IPS-NIHi7 (cell line): ENCODE data around the gene NFE2L3.
"Not testable (repeated sequence)": the region's sequence is repeated elsewhere in the genome, so short reads cannot be mapped to it uniquely, and the experiment has no call there.

ENCODE experiments used
- DNase-seq: peaks from one replicate; pipeline ENCODE4 v3.0.0; 2012; ENCODE audit warnings: mixed read lengths; ENCODE audit errors: extremely low spot score

Gene NFE2L3, protein sequence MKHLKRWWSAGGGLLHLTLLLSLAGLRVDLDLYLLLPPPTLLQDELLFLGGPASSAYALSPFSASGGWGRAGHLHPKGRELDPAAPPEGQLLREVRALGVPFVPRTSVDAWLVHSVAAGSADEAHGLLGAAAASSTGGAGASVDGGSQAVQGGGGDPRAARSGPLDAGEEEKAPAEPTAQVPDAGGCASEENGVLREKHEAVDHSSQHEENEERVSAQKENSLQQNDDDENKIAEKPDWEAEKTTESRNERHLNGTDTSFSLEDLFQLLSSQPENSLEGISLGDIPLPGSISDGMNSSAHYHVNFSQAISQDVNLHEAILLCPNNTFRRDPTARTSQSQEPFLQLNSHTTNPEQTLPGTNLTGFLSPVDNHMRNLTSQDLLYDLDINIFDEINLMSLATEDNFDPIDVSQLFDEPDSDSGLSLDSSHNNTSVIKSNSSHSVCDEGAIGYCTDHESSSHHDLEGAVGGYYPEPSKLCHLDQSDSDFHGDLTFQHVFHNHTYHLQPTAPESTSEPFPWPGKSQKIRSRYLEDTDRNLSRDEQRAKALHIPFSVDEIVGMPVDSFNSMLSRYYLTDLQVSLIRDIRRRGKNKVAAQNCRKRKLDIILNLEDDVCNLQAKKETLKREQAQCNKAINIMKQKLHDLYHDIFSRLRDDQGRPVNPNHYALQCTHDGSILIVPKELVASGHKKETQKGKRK

GRCh38 chr7:26151953-26152781, at the start of gene NFE2L3:
Gene NFE2L3 (plus strand): TSS chr7:26152198. CDS start chr7:26152499, 301 bp downstream.
- DNase-seq, result peak; percentile 89

- no peak for DNase-seq
Measured at GRCh38 chr7:26103596-26103995, 48.4 kb upstream of the NFE2L3 start.

GRCh38 chr7:26105236-26105635, 46.8 kb upstream of the NFE2L3 start:
- DNase-seq, result no peak

- DNase-seq, result no peak
Measured at GRCh38 chr7:26105931-26106330, 46.1 kb upstream of the NFE2L3 start.

GRCh38 chr7:26112203-26112740, 39.7 kb upstream of the NFE2L3 start:
- DNase-seq, result no peak

DNA sequence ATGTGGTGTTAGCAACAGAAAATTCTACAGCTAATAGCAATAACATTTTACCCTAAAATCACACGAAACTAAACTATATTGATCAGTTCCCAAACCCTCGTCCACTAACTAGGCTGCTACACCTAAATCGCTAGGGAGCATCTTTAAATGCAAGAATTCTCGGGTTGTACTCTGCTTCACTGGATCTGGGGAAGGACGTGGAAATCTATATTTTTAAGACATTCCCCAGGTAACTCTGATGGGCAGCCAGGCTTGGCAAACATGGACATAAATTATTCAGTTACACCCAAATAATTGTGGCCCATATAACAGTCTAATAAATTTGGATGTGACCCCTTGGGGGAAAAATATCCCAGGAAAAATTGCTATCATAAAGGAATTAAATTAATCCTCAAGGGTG, 36.3 kb upstream of the NFE2L3 start:
- DNase-seq, result no peak

DNA sequence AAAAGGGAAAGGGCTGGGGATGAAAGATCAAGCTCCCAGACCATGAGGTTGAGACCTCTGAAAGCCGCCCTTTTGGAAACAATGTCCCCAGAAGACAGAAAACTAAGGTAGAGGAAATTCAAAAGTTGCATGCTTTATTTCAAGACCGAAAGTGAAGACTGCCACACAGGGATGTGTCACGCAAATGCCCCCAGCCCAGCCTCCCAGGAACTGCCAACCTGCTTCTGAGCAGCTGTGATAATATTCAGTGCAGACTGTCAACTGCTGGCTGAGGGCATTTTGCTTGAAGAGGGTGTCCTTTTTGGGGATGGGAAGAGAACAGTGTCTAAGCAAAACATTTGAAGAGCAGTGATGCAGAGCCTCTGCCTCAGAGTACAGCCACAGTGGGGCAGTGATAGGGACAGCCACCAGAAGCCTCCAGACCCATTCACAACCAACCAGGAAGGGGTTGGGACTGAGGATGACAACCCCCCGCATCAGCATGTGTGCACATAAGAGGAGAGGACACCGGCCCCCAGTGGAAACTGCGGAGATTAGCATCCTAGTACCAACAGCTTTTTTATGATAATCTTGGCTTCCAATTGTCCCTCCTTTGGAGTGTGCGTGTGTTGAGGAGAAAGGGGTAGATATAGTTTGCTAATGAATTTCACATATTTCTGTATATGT, 34.7 kb upstream of the NFE2L3 start:
- DNase-seq, result peak; percentile 43

GRCh38 chr7:26117970-26118369, 34.0 kb upstream of the NFE2L3 start:
- DNase-seq, result no peak

DNA sequence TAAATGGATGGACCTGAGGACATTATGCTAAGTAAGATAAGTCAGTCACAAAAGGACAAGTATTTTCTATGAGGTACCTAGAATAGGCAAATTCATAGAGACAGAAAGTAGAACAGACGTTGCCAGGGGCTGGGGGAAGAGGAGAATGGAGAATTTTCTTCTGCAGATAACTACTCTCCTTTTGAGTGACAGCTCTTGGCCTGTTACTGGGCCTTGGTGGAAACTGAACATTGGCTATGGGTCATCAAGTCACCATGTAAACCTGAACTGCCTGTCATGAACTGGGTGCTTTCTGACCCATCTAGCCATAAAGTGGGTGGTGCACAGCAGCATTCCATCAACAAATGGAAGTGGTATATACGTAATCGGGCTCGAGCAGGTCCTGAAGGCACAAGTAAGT, 29.3 kb upstream of the NFE2L3 start:
- DNase-seq, result no peak

DNA sequence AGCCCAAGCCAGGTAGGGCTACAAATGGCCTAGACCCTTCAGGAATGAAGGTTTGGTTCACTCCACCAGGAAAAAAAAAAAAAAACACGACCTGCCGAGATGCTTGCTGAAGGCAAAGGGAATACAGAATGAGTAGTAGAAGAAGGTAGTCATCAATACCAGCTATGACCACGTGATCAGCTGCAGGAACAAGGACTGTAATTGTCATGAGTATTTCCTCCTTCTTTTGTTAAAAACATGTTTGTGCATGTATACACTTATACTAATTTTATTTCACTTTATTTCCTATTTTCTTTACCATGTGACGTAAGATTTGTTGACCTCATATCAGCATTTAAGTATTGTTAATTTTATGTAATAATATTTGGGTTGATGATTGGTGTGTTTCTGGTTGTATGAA, 27.2 kb upstream of the NFE2L3 start:
- not testable (repeated sequence) for DNase-seq

- no peak for DNase-seq
Measured at GRCh38 chr7:26127411-26127810, 24.6 kb upstream of the NFE2L3 start.

DNA sequence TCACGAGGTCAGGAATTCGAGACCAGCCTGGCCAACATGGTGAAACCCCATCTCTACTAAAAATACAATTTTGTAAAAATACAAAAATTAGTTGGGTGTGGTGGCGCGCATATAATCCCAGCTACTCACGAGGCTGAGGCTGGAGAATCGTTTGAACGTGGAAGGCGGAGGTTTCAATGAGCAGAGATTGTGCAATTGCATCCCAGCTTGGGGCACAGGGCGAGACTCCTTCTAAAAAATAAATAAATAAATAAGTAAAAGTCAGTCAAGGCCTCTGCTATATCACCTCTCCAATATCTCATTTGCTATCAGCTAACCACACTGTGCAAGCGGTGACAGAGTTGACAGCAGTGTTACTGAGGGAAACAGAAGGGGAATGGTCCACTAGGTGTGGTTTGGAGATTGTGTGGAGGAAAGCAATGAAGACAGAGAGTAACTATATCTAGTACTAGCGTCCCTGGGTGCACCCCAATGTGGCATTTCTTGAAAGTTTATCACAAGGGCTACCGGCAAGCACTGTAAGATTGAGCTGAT, 20.9 kb upstream of the NFE2L3 start:
- no peak for DNase-seq

DNA sequence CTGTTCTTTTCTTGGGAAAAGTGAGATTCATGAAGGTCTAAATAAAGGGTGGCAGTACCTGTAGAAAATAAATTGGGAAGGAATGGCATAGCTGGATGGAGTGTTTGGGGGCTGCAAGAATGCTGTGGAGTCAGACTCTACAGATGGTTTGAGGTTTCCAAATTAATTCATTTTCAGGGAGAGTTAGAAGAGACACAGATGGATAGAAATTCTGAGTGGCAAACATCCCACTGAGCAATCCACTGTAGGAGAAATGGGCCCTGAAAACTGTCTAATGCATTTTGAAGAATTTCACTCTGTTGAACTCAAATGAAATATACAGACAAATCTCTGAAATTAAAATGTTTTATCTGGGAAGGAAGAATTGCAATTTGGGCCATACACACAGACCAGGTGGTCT, 16.9 kb upstream of the NFE2L3 start:
- no peak for DNase-seq

DNA sequence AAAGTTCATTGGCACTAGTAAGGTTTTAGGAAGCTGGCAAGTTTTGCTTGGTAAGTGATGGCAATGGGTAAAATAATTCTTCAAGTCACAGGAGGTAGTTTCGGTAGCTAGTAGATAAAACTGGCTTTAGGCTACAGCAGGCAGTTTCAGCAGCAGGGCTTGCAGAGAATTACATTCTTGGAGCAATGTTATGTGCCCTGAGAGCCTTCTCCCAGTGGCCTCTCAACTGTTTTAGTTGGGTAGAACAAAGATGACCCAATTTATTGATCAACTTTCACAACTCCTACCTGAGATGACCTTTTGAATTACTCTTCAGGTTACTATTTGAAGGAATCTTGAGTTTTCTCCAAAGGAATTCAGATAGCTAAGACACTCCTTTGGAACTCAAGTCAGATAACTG, 16.4 kb upstream of the NFE2L3 start:
- no peak for DNase-seq

GRCh38 chr7:26136831-26137230, 15.2 kb upstream of the NFE2L3 start:
- DNase-seq, result no peak

DNA sequence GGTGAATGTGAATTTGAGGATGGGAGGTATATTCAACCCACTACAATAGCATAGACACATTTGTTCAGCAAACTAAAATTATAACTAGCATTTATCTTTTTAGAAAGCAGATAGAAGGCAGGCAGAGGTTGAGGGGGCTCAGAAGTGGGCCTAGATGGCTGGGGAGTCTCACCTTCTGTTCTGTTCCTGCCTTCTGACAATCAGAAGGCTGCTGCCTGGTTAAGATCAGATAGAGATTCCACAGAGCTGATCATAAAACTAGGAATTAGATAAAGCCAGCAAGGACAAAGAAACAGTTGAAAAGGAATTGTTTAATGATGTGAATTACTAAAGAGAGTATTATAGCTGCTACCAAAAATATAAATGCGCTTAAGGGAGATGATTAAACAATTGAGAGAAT, 11.6 kb upstream of the NFE2L3 start:
- no peak for DNase-seq

DNA sequence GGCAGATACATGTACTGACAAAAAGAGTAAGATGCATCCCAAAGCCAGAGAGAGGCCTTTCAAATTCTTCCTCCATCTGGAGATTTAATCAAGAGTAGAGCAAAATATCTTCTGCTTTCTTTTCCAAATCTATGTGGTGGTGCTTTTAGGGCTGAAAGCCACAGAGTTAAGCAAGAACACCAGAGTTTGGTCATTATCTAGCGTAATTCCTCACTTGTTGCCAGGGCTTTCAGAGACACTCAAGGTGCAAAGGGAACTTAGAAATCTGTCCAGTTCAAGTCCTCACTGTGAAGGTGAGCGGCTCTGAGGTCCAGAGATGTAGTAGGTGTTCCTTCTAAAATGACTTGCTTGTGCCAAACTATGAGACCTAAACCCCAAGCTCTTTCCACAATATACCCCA, 10.9 kb upstream of the NFE2L3 start:
- DNase-seq, result no peak

GRCh38 chr7:26143298-26144048, 8.5 kb upstream of the NFE2L3 start:
- no peak for DNase-seq

GRCh38 chr7:26144184-26145080, 7.6 kb upstream of the NFE2L3 start:
- DNase-seq, result no peak

GRCh38 chr7:26145238-26145637, 6.8 kb upstream of the NFE2L3 start:
- no peak for DNase-seq
